ENCODE data around the gene SMIM1.

The SMIM1 gene

DNA sequence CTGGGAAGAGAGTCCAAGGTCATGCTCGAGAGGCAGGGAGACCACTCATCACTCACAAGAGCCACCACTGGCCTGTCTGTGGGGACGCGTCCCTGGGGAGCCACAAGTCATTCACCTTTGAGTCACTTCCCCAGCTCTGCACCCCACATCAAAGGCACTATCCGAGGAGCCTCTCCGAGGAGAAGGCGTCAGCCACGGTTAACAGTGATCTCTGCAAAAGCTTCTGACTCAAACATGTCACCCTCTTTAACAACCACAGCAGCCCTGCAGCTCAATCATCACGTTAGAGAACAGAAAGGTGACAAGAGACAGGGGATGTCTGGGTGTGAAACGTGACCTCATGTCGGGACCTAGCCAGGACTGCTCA, 14.8 kb downstream of the SMIM1 start:
- no peak for DNase-seq
- Histone ChIP-seq H3K9me3 (no peaks in the 10 kb centered on the region), H3K27me3 (no peaks in the 10 kb centered on the region), H3K4me3 (ENCODE audit: low read depth, low read length) (no peak overlapping the region), H3K36me3 (peaks cover 3% of the 10 kb centered on the region), H3K4me1 (no peaks in the 10 kb centered on the region)
- TF ChIP-seq CTCF (IDR thresholded peaks at IDR 0.05; ENCODE audit: low read depth, low read length), result no peak

GRCh38 chr1:3787745-3788605, 15.4 kb downstream of the SMIM1 start:
- Histone ChIP-seq H3K9me3 (no peaks in the 10 kb centered on the region), H3K4me3 (ENCODE audit: low read depth, low read length) (no peak overlapping the region), H3K4me1 (no peaks in the 10 kb centered on the region), H3K27me3 (no peaks in the 10 kb centered on the region), H3K36me3 (no peaks in the 10 kb centered on the region; the same call in none of the 2 replicates)
- no peak for TF ChIP-seq CTCF (IDR thresholded peaks at IDR 0.05; ENCODE audit: low read depth, low read length)
- DNase-seq, result no peak

- Histone ChIP-seq H3K4me3 (ENCODE audit: low read depth, low read length) (no peak overlapping the region), H3K9me3 (no peaks in the 10 kb centered on the region), H3K27me3 (no peaks in the 10 kb centered on the region), H3K36me3 (no peaks in the 10 kb centered on the region; the same call in 1 of the 2 replicates), H3K4me1 (no peaks in the 10 kb centered on the region)
- no peak for DNase-seq
- no peak for TF ChIP-seq CTCF (IDR thresholded peaks at IDR 0.05; ENCODE audit: low read depth, low read length)
Measured at GRCh38 chr1:3788756-3789420, 16.3 kb downstream of the SMIM1 start.

DNA sequence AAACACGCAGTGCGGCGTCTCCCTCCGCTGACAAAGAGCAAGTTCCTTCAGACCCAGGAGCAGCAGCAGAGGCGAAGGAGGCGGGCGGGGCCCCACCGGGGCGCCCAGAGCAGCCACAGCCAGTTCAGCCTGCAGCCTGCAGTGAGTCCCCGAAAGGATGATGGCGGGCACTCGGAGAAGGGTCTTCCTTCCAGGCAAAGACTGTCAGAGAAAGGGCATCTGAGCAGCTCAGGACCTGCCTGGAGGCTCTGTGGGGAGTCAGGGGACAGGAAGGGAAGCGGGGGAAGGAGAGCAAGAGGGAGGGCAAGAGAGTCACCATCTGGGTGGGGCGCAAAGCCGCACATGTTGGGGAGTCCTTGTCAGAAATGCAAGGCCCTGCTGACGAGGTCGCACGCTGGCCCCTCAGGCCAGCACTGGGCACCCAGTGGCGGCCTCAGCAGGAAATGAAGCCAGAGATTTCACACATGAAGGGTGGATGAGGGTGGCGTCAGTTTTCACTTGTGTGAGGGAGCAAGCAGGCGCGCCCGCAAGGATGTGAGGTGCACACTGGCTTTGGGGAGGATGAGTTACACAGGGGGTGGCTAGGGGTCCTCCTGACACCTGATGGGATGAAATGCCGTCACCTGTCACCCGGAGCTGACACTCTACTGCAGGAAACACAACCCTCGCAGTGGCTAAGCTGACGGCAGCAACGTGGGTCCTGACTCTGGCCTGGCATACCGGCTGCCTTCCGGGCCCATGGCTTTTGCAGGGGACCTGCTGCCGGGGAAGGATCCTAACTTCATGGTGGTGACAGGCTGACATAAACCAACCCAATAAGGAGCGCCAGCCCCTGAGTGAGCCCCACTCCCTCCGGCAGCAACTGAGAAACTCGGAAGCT, 17.1 kb downstream of the SMIM1 start:
- no peak overlapping the region for H3K4me3 ChIP-seq (ENCODE audit: low read depth, low read length)
- DNase-seq, result no peak
- no peaks in the 10 kb centered on the region for H3K9me3 ChIP-seq
- no peaks in the 10 kb centered on the region for H3K27me3 ChIP-seq
- no peaks in the 10 kb centered on the region; the same call in 1 of the 2 replicates for H3K36me3 ChIP-seq
- no peak for TF ChIP-seq CTCF (IDR thresholded peaks at IDR 0.05; ENCODE audit: low read depth, low read length)
- H3K4me1 ChIP-seq, result no peaks in the 10 kb centered on the region

DNA sequence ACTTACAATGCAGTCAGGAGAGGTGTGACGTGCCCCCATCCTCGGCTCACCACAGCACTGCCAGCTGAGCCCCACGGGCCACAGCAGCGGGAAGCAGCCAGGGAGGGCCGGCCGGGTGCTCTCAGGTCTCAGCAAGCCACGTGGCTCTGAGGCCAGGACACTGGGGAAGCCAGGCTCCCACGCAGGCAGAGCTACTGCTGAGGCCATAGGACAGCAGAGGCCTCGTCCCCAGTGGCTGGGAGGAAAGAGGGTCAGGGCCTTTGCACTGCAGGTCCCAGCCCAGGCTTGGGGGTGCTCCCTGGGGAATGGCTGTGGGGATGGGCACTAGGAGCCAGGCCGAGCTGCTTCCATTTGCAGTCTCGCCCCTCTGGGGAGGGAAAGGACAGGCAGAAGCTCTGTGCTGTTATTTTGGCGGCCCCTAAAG, 18.0 kb downstream of the SMIM1 start:
- TF ChIP-seq CTCF (IDR thresholded peaks at IDR 0.05; ENCODE audit: low read depth, low read length), result no peak
- Histone ChIP-seq H3K9me3 (no peaks in the 10 kb centered on the region), H3K4me3 (ENCODE audit: low read depth, low read length) (no peak overlapping the region), H3K4me1 (no peaks in the 10 kb centered on the region), H3K27me3 (no peaks in the 10 kb centered on the region), H3K36me3 (no peaks in the 10 kb centered on the region; the same call in 1 of the 2 replicates)
- no peak for DNase-seq

All from BE2C (cell line).